ENCODE results near the gene TPSG1.
A peak's percentile ranks its signal among the peaks of the same experiment; 100 is the strongest.
"Not testable (repeated sequence)": the region's sequence is repeated elsewhere in the genome, so short reads cannot be mapped to it uniquely, and the experiment has no call there.

Gene TPSG1

GRCh38 chr16:1194665-1195392, 30.2 kb downstream of the TPSG1 start:
- no peak for DNase-seq (ENCODE audit: low spot score)

DNA sequence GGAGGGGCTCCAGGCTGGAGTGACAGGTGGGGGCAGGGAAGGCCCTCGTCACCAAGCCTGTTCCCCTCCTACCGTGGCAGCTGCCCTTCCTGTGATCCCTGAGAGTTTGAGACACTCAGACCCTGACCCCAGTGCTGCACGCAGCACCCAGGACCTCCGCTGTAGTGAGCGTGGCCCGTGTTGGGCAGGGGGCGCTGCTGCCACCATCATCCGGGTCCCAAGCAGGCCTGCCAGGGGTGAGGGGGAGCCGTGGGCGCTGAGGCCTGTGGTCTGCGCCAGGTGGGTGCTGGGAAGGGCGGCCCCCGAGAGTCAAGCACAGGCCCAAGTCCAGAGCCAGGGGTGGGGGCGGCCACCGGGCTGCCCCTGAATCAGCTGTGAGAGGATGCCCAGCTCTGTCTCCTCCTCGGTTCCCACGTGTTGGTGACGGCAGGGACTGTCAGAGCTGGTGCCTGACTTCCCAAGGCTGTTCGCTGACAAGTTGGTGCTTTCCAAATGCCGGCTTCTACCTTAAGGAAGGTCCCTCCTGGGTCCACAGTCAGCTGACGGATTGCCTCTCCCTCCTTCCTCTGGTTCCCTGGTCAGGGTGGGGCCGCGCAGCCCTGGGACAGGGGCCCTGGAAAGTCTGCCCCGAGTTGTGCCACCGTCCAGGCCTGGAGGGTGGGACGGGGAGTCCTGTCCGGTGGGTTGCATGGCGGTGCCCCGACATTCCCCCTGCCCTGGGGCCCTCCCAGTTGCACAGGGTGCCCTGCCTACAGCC, 31.1 kb downstream of the TPSG1 start:
- DNase-seq (ENCODE audit: low spot score): no peak

DNA sequence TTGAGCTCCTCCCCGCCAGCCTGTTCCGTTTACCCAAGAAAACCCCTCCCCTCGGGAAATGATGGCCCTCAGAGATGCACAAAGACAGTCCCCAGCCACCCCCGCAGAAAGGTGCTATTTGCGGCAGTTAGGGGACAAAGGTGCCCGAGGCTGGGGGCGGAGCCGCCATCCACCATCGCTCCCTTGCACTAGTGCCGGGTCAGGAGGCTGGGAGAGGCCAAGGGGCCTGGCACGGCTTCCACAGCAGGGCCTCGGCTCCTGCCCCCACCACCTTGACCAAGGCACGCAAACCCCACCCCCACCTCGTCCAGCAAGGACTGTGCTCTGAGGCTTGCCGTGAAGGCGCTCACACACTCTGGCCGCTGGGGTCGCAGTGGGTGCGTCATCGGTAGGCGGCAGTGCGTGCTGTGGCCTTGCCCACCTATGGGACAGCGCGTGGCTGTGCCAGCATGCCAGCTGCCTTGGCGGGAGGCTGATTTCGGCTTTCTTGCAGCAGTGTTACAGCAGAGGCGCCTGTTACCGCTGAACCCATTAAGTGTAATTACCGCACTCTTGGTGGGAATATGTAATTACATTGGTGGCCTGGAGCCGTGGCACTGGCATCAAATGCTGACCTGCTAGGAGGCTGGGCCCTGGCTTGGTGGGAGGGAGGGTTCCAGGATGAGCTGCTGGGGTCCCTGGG, 31.8 kb downstream of the TPSG1 start:
- no peak for DNase-seq (ENCODE audit: low spot score)

DNA sequence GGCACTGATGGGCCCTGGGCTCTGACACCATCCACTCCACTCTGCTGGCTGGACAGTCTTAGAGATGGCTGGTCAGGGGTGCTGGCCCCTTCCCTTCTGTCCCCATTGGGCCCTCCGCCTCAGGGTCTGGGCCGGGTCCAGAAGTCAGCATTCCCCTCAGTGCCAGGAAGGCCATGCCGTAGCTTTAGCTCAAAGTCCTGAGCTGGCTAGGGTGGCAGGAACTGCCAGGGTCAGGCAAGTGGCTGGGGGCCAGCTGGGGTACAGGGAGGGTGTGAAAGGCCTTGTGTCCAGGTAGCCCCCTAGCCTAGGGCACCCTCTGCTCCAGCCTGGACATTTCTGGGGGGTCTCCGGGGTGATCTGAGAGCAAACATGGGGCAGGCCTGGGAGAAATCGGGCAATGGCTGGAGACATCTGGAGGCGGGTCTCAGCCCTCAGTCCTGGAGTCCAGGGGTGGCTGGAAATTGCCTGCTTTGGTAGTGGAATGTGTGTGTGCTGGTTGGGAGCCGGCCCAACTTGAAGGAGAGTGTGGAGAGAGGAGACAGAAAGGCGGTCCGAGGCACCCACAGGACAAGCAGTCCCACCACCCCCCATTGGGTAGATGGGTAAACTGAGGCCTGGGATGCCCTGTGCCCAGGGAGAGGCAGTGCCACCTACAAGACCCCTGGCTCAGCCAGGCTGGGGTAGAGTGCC, 32.5 kb downstream of the TPSG1 start:
- no peak for DNase-seq (ENCODE audit: low spot score)

DNA sequence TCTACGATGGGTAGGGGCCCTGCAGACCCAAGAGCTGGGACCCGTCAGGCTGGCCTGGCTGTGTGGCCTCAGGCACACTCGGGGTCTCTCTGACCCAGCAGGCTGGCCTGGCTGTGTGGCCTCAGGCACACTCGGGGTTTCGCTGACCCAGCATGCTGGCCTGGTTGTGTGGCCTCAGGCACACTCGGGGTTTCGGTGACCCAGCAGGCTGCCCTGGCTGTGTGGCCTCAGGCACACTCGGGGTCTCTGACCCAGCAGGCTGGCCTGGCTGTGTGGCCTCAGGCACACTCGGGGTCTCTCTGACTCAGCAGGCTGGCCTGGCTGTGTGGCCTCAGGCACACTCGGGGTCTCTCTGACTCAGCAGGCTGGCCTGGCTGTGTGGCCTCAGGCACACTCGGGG, 34.3 kb downstream of the TPSG1 start:
- DNase-seq (ENCODE audit: low spot score): not testable (repeated sequence)

- no peak for DNase-seq (ENCODE audit: low spot score)
These were observed 35.6 kb downstream of the TPSG1 start for GRCh38 chr16:1189455-1189854.

DNA sequence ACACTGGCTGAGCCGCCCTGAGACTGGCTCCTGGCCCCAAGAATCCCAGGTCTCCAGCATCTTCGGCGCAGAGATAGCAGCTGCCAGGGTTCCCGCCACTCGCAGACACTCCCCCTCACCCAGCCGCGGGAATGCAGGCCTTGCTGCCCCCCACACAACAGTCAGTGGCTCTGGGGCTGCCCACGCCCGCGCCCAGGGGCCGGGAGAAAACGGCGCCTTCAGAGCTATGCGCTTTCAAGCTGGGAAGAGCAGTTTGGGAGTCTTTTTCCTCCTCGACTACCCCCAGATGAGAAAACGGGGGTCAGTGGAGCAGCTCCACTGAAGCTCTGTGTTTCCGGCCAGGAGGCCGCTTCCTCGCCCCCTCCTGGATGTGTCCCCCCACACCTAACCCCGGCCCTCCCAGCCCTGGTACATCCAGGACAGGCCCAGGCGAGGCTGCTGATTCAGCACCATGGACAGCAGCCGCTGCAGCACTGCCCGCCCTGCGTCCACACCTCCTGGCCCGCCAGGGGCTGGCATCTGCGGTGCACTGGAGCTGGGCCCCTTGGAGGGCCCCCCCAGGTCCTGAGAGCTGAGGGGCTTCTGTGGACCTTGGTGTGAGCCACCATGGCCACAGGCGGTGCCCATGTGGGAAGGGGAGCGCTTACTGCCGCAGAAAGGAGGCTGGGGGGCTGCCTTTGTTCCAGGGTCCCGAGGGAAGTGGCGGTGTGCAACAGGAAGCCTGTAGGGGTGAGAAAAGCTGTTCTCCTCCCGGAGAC, 36.5 kb downstream of the TPSG1 start:
- no peak for DNase-seq (ENCODE audit: low spot score)

GRCh38 chr16:1185460-1186207, 39.4 kb downstream of the TPSG1 start:
- not testable (repeated sequence) for DNase-seq (ENCODE audit: low spot score)

GRCh38 chr16:1184980-1185379, 40.1 kb downstream of the TPSG1 start:
- DNase-seq (ENCODE audit: low spot score): no peak

- no peak for DNase-seq (ENCODE audit: low spot score)
These were observed 40.8 kb downstream of the TPSG1 start for GRCh38 chr16:1184156-1184868.

GRCh38 chr16:1182950-1183907, 41.8 kb downstream of the TPSG1 start:
- peak; percentile 62 for DNase-seq (ENCODE audit: low spot score)

- DNase-seq (ENCODE audit: low spot score): no peak
These were observed 42.8 kb downstream of the TPSG1 start for GRCh38 chr16:1182316-1182671.

DNA sequence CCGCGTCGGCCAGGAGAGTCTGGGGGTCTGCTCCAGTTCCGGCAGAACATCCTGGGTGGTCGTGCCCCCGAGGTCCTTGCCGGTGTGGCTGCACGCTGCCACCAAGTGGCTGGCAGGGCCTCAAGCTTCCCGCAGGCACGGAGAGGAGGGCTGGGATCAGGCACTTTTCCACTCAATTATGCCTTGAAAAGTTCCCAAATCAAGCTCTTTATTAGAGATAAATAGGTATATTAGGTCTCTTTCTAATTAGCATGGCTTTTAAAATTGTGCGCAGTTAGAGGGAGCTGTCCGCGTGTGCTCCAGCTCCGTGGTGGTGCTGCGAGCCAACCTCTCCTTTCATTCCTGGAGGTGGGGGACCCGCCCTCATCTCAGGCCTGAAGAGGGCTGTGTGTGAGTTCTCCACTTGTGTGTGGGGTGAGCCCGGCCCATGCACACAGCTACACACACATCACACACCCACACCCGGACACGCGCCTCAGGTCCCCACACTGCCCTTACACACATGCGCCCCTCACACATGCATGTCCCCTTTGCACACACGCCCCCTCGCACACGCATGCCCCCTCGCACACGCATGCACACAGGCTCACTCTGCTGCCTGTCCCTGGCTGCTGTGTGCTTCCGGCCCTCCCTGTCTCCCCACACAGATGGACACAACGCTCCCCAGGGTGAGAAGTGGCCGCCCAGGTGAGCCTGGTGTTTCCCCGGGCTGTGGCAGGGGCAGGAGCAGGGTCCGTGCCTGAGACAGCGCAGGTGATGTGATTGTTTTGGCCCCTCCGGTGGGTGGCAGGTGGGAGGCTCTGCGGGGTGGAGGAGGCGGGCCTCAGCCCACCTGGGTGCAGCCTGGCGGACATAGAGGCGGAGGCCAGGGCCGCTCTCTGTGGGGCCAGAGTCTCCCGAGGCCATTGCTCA, 43.4 kb downstream of the TPSG1 start:
- DNase-seq (ENCODE audit: low spot score): no peak

DNA sequence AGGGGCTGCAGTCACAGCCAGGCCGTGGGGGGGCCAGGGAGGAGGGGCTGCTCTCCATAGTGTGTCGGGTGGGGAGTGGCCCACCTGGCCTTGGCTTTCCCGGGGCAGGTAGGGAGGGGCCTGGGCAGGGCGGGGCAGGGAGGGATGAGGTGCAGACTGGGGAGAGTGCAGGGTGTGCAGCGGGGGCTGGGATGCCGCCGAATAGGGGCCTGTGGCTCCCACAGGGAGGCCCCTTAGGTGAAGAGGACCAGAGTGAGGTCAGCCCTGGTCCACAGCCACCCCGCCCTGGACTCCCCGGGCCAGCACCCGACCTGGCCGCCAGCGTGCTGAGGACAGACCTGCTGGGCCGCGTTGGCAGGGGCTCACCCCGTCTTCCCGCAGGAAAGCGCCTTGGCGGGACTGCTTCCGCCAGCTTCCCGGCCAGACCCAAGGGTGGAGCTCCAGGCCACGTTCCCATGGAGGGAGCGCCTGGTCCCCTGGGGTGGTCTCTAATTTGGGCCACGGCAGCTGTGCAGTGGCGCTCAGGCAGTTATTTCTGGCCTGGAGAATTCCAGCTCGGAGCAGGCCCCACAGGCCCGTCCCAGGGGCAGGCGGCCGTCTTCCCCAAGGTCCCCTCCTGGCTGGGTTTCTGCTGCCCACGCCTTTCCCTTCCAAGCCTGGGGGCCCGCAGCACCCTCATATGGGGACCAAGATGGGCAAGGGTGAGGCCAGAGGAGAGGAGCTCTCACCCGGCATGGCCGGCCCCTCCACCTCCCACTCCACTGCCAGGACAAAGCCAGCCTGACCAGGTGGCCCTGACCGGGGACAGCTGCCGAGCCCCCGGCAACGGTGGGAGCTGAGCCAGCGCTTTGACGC, 44.3 kb downstream of the TPSG1 start:
- DNase-seq (ENCODE audit: low spot score): no peak

DNA sequence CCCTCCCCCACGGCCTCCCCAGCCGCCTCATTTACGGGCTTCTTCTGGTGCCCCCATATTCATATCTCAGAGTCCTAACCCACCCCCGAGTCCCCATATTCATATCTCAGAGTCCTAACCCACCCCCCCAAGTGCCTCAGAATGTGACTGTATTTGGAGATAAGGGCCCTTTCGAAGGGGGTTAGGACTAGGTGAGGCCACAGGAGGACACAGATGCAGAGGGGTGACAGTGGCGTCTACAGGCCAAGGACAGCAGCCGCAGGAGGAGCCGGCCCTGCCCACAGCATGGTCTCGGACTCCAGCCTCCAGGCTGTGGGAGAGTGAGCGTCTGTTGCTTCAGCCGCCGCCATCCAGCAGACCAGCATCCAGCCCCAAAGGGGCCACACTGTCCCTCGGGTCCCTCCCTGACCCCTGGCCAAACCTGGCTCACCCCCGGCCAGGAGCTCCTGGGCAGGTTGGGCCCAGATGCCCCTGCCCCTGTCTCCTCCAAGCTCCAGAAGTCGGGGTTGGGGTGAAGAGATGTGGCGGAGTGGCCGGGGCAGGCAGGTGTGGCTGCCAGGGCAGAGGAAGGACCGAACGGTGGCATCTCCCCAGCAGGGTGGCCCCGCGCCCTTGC, 46.7 kb downstream of the TPSG1 start:
- no peak for DNase-seq (ENCODE audit: low spot score)

DNA sequence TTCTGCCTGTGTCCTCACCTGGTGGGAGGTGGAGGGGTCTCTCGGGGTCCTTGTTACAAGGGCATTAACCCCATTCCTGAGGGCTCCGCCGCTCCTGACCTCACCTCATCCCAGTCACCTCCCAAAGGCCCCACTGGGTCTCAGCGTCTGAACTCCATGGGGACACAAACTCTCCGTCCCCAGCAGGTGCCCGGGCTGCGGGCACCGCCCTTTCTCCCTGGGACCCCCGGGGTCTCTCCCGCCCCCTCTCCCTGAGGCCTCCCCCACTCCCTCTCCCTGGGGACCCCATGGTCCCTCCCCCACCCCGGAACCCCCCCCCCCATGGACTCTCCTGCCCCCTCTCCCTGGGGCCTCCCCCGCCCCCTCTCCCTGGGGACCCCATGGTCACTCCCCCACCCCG, 47.3 kb downstream of the TPSG1 start:
- no peak for DNase-seq (ENCODE audit: low spot score)

- DNase-seq (ENCODE audit: low spot score): no peak
These were observed 48.0 kb downstream of the TPSG1 start for GRCh38 chr16:1177053-1177452.

Measured in putamen (tissue), 1 donor.